ENCODE measurements around the gene CHST15. TPM values are rescaled to one million over a fixed set of nuclear protein-coding genes. Genes with fewer than 3 reads are reported as not detected.

CHST15 gene
- total RNA-seq, 2 donors from 2014 or later: 7.5 to 14.9 TPM

DNA sequence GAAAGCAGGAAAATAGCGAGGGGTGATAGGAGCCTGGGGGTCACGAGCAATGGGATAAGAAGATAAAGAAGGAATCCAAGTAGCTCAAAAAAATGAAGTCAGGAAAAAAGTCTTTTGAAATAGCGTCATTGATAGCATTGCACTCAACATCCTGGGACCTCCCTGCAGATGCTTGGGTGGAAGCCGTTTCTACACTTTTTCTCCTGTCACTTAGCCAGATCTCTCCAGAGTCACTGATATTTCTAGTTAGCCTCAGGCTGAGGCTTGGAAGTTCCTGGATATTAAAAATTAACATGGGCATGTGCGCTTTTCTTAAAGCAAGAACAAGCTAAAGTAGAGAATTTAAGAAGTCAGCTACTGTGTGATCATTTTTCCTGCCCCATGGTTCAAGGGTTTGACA, 39.5 kb upstream of the CHST15 start:
- Mint-ChIP-seq H3K36me3 (ENCODE audit: low read depth) (no peaks in the 10 kb centered on the region), H3K4me3 (no peak overlapping the region), H3K27ac (no peak overlapping the region), H3K9me3 (no peaks in the 10 kb centered on the region), H3K27me3 (ENCODE audit: insufficient read depth) (no peaks in the 10 kb centered on the region), H3K4me1 (no peaks in the 10 kb centered on the region)
- no peaks in the 10 kb centered on the region for H3K27me3 ChIP-seq (ENCODE audit: control insufficient read depth, insufficient read depth, low read length, poor library complexity, severe bottlenecking)
- no peak overlapping the region for H3K4me3 ChIP-seq (ENCODE audit: low read length)
- H3K9me3 ChIP-seq (ENCODE audit: control insufficient read depth, low read length): no peaks in the 10 kb centered on the region
- H3K4me1 ChIP-seq (ENCODE audit: control insufficient read depth, insufficient read depth, low read length): no peaks in the 10 kb centered on the region
- H3K9ac ChIP-seq (ENCODE audit: extremely low read depth, low read length, poor library complexity, severe bottlenecking): no peak overlapping the region
- H3K36me3 ChIP-seq (ENCODE audit: control insufficient read depth, insufficient read depth, low read length): no peaks in the 10 kb centered on the region
- 93 to 94% methylated on average over 4 to 5 of the region's 5 CpGs for WGBS, 2 experiments (ENCODE audit: insufficient coverage in 1 of 2, insufficient read length in 1 of 2)
- no peak overlapping the region for H3K27ac ChIP-seq (ENCODE audit: low read depth, low read length)
- no peak for DNase-seq
- no peak for TF ChIP-seq CTCF (conservative IDR thresholded peaks at IDR 0.05)

DNA sequence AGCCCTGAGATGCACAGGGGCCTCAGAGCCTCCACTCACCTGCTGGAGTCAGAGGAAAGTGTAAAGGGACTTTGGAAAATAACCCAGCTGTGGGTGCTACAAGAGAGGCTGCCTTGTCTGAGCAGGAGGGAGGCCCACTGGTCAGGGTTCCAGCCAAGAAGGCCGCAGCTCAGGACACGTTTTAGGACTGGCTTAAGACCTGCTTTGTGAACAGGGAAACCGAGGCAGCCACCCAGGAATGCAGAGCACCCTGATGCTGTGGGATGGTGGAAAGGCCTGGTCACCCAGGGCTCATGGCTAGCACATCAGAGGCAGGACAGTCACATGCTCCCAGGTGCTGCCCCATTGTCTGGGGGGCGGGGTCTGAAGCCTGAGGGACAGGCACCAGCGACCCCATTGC, 38.9 kb upstream of the CHST15 start:
- Histone ChIP-seq H3K36me3 (ENCODE audit: control insufficient read depth, insufficient read depth, low read length) (no peaks in the 10 kb centered on the region), H3K27ac (ENCODE audit: low read depth, low read length) (no peak overlapping the region), H3K4me1 (ENCODE audit: control insufficient read depth, insufficient read depth, low read length) (no peaks in the 10 kb centered on the region), H3K4me3 (ENCODE audit: low read length) (no peak overlapping the region), H3K9me3 (ENCODE audit: control insufficient read depth, low read length) (no peaks in the 10 kb centered on the region), H3K27me3 (ENCODE audit: control insufficient read depth, insufficient read depth, low read length, poor library complexity, severe bottlenecking) (no peaks in the 10 kb centered on the region), H3K9ac (ENCODE audit: extremely low read depth, low read length, poor library complexity, severe bottlenecking) (no peak overlapping the region)
- Mint-ChIP-seq H3K27me3 (ENCODE audit: insufficient read depth) (no peaks in the 10 kb centered on the region), H3K4me1 (no peaks in the 10 kb centered on the region), H3K36me3 (ENCODE audit: low read depth) (no peaks in the 10 kb centered on the region), H3K9me3 (no peaks in the 10 kb centered on the region), H3K4me3 (no peak overlapping the region), H3K27ac (no peak overlapping the region)
- TF ChIP-seq CTCF (conservative IDR thresholded peaks at IDR 0.05): no peak
- WGBS, 2 experiments (ENCODE audit: insufficient coverage in 1 of 2, insufficient read length in 1 of 2): 85 to 93% methylated on average over 3 to 5 of the region's 5 CpGs
- no peak for DNase-seq

- no peak overlapping the region for H3K27ac Mint-ChIP-seq
- Histone ChIP-seq H3K4me1 (ENCODE audit: control insufficient read depth, insufficient read depth, low read length) (no peaks in the 10 kb centered on the region), H3K9me3 (ENCODE audit: control insufficient read depth, low read length) (no peaks in the 10 kb centered on the region), H3K27ac (ENCODE audit: low read depth, low read length) (no peak overlapping the region), H3K27me3 (ENCODE audit: control insufficient read depth, insufficient read depth, low read length, poor library complexity, severe bottlenecking) (no peaks in the 10 kb centered on the region), H3K4me3 (ENCODE audit: low read length) (no peak overlapping the region), H3K9ac (ENCODE audit: extremely low read depth, low read length, poor library complexity, severe bottlenecking) (no peak overlapping the region), H3K36me3 (ENCODE audit: control insufficient read depth, insufficient read depth, low read length) (no peaks in the 10 kb centered on the region)
- H3K4me1 Mint-ChIP-seq: no peaks in the 10 kb centered on the region
- 83 to 90% methylated on average over 7 to 9 of the region's 9 CpGs for WGBS, 2 experiments (ENCODE audit: insufficient coverage in 1 of 2, insufficient read length in 1 of 2)
- no peaks in the 10 kb centered on the region for H3K36me3 Mint-ChIP-seq (ENCODE audit: low read depth)
- no peaks in the 10 kb centered on the region for H3K9me3 Mint-ChIP-seq
- no peak overlapping the region for H3K4me3 Mint-ChIP-seq
- TF ChIP-seq CTCF (conservative IDR thresholded peaks at IDR 0.05): no peak
- no peak for DNase-seq
- H3K27me3 Mint-ChIP-seq (ENCODE audit: insufficient read depth): no peaks in the 10 kb centered on the region
Observed at GRCh38 chr10:124131172-124131571, 37.8 kb upstream of the CHST15 start.
